CD4-positive, alpha-beta T cell (primary cell): ENCODE measurements around the gene SNX33. TPM values are rescaled to one million over a fixed set of nuclear protein-coding genes. Genes with fewer than 3 reads are reported as not detected.
"Not testable (repeated sequence)": the region's sequence is repeated elsewhere in the genome, so short reads cannot be mapped to it uniquely, and the experiment has no call there.

ENCODE experiments used
- ATAC-seq: fragments of 200-7000 bp; cut with Tn5 transposase; one replicate; pipeline ENCODE4 v1.10.0; 2022; ENCODE audit warnings: mild to moderate bottlenecking; ENCODE audit not compliant: poor library complexity
- CTCF ChIA-PET: fragments of 350-600 bp; sonication (Branson Sonifier 250); formaldehyde crosslinking; loops from one replicate; lab custom pipeline; 2021; ENCODE audit warnings: antibody characterized with exemption, inconsistent platforms; lab: Charles Lee
- POLR2A ChIA-PET: fragments of 350-600 bp; sonication (Branson Sonifier 250); formaldehyde crosslinking; loops from one replicate; lab custom pipeline; 2021; ENCODE audit warnings: antibody characterized with exemption, inconsistent platforms; lab: Charles Lee
- DNase-seq, 14 experiments: peaks; one replicate each; pipeline ENCODE4 v3.0.0-alpha.2; 2013 to 2020; ENCODE audit warnings: mixed read lengths in 2 of 14
- H3K27ac ChIP-seq, 2 donors: one replicate each; pipeline versions ENCODE4 v1.5.1 to v1.7.0; 2013; ENCODE audit warnings: low read length in 2 of 2, low read depth in 1 of 2, mild to moderate bottlenecking in 1 of 2
- H3K27me3 ChIP-seq, 2 experiments: 1 replicate in 1 of 2; 2 replicates in 1 of 2; pipeline versions ENCODE4 v1.6.1 to v1.7.0; 2013; ENCODE audit warnings: low read length in 2 of 2, control low read depth in 1 of 2, mild to moderate bottlenecking in 1 of 2, moderate library complexity in 1 of 2; ENCODE audit not compliant: insufficient read depth in 2 of 2, control insufficient read depth in 1 of 2
- H3K36me3 ChIP-seq: one replicate; pipeline ENCODE4 v1.6.1; 2013; ENCODE audit warnings: low read length, control low read depth; ENCODE audit not compliant: insufficient read depth
- H3K4me1 ChIP-seq: one replicate; pipeline ENCODE4 v1.6.1; 2013; ENCODE audit warnings: low read length, control low read depth; ENCODE audit not compliant: insufficient read depth
- H3K4me3 ChIP-seq: one replicate; pipeline ENCODE4 v1.5.1; 2013; ENCODE audit warnings: mild to moderate bottlenecking, low read length, moderate library complexity
- H3K9me3 ChIP-seq, 2 experiments: 1 replicate in 1 of 2; 2 replicates in 1 of 2; pipeline versions ENCODE4 v1.6.1 to v1.7.0; 2013; ENCODE audit warnings: low read length in 2 of 2, mild to moderate bottlenecking in 2 of 2, control low read depth in 1 of 2, moderate library complexity in 1 of 2; ENCODE audit not compliant: control insufficient read depth in 1 of 2, insufficient read depth in 1 of 2
- H3K27ac Mint-ChIP-seq: one replicate; pipeline ENCODE4 v1.8.0; 2020; ENCODE audit warnings: mixed read lengths
- H3K27me3 Mint-ChIP-seq: one replicate; pipeline ENCODE4 v1.8.0; 2021; ENCODE audit warnings: mixed read lengths
- H3K36me3 Mint-ChIP-seq: one replicate; pipeline ENCODE4 v1.8.0; 2021; ENCODE audit warnings: low read depth, mixed read lengths
- H3K4me1 Mint-ChIP-seq: one replicate; pipeline ENCODE4 v1.8.0; 2021; ENCODE audit warnings: low read depth, mixed read lengths
- H3K4me3 Mint-ChIP-seq: one replicate; pipeline ENCODE4 v1.8.0; 2020; ENCODE audit warnings: mild to moderate bottlenecking, mixed read lengths
- H3K9me3 Mint-ChIP-seq: one replicate; pipeline ENCODE4 v1.8.0; 2020; ENCODE audit warnings: mixed read lengths
- intact Hi-C, 2 experiments: fragments of 100-400 bp; cut with DNase I in 1 of 2; cut with micrococcal nuclease in 1 of 2; formaldehyde crosslinking; loops; one replicate each; pipeline versions ENCODE4 v1.15.1 to v1.9.0; 2023 to 2025; cut with DNase I, micrococcal nuclease
- total RNA-seq, 174 experiments: library from RNA in 2 of 174; stranded (reverse) in 2 of 174; gene quantifications; one replicate each; pipeline ENCODE4 v1.2.3 and lab custom pipeline; 2021 to 2026
- TF ChIP-seq, protein P1 (sequence below): fragments of 200-600 bp; IDR thresholded peaks from one replicate; pipeline ENCODE4 v1.8.0; 2022; ENCODE audit warnings: antibody characterized with exemption, mild to moderate bottlenecking

SNX33 gene
- total RNA-seq, 2 experiments from 2014 or later: 0.59 to 0.82 TPM

DNA sequence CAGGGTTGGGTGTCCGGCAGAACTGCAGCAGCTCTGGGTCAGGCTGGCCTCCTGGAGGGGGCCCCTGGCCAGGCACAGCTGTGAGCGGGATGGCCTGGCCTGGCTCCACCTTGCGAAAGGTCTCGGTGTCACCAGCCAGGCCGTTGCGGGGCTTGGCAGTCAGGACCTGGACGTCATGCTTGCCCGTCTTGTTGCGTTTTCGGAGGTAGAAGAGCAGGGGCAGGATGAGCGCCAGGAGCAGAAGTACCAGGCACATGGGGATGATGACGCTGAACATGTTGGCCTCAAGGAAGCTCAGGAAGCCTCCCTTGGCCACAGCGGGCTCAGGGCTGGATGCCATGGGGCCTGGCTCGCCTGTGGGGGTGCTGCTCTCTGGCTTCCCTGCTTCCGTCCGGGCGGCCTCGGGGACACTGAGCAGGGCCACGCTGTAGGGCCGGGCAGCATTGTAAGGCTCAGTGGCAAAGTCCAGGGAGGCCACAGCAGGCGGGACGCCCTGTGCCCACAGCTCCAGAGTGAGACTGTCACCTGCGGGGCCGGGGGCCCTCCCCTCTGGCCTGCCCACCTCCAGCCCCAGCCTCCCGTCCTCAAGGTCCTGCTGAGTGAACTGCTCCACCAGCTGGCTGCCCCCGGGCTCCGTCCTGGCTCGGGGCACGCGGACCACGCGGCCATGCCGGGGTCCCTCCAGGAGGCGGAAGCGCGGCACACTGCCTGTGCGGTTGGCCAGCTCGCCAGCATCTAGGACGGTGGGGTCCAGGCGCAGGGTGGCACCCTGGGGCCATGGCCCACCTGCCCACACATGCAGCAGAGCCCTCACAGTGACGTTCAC, 28.1 kb downstream of the SNX33 start:
- no peaks in the 10 kb centered on the region for H3K9me3 ChIP-seq
- POLR2A ChIA-PET: no interaction called here
- Mint-ChIP-seq H3K27me3 (no peaks in the 10 kb centered on the region), H3K4me3 (no peak overlapping the region), H3K36me3 (no peaks in the 10 kb centered on the region), H3K27ac (no peak overlapping the region), H3K9me3 (no peaks in the 10 kb centered on the region), H3K4me1 (no peaks in the 10 kb centered on the region)
- CTCF ChIA-PET: no interaction called here
- ATAC-seq: no peak
- intact Hi-C loops: no loop called here
- no peak overlapping the region for H3K4me3 ChIP-seq
- H3K27me3 ChIP-seq: no peaks in the 10 kb centered on the region
- H3K27ac ChIP-seq: no peak overlapping the region
- DNase-seq: no peak
- H3K36me3 ChIP-seq: no peaks in the 10 kb centered on the region
- TF ChIP-seq, protein P1, sequence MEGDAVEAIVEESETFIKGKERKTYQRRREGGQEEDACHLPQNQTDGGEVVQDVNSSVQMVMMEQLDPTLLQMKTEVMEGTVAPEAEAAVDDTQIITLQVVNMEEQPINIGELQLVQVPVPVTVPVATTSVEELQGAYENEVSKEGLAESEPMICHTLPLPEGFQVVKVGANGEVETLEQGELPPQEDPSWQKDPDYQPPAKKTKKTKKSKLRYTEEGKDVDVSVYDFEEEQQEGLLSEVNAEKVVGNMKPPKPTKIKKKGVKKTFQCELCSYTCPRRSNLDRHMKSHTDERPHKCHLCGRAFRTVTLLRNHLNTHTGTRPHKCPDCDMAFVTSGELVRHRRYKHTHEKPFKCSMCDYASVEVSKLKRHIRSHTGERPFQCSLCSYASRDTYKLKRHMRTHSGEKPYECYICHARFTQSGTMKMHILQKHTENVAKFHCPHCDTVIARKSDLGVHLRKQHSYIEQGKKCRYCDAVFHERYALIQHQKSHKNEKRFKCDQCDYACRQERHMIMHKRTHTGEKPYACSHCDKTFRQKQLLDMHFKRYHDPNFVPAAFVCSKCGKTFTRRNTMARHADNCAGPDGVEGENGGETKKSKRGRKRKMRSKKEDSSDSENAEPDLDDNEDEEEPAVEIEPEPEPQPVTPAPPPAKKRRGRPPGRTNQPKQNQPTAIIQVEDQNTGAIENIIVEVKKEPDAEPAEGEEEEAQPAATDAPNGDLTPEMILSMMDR: no peak
- H3K4me1 ChIP-seq: no peaks in the 10 kb centered on the region

DNA sequence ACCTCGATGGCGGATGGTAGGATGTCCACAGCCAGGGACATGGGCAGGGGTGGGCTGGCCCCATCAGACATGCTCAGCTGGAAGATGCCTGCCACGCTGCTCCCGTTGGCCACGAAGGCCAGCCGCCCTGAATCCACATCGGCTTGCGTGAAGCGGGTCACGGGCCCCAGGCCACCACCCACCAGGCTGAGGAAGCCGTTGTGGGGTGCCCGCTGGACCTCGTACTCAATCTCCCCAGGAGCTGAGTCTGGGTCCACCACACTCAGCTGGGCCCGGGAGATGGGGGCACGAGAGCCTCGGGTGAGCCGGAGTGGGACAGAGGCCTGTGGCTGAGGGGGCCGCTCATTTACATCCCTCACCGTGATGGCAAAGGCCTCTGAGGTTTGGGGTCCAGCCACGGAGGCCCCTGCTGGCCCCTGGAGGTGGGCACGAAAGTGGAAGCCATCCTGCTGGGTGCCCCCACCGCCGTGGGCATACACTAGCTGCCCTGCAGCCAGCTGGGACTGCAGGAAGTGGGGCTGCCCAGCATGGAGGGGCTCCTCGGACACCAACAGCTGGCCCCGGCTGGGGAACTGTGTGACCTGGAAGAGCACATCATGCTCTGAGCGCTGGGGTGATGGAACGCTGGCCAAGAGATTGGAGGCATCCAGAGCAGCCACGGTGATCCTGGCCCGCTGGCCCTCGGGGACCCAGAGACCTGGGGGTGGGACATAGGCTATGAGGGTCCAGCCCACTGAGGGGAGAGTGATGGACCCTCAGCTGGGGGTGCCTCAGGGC, 29.2 kb downstream of the SNX33 start:
- Histone ChIP-seq H3K4me3 (no peak overlapping the region), H3K9me3 (no peaks in the 10 kb centered on the region), H3K36me3 (no peaks in the 10 kb centered on the region), H3K4me1 (no peaks in the 10 kb centered on the region), H3K27me3 (no peaks in the 10 kb centered on the region), H3K27ac (no peak overlapping the region)
- TF ChIP-seq, protein P1: no peak
- ATAC-seq: no peak
- POLR2A ChIA-PET: no interaction called here
- Mint-ChIP-seq H3K9me3 (no peaks in the 10 kb centered on the region), H3K27ac (no peak overlapping the region), H3K27me3 (no peaks in the 10 kb centered on the region), H3K36me3 (no peaks in the 10 kb centered on the region), H3K4me3 (no peak overlapping the region), H3K4me1 (no peaks in the 10 kb centered on the region)
- intact Hi-C loops: no loop called here
- CTCF ChIA-PET: no interaction called here
- DNase-seq: no peak

DNA sequence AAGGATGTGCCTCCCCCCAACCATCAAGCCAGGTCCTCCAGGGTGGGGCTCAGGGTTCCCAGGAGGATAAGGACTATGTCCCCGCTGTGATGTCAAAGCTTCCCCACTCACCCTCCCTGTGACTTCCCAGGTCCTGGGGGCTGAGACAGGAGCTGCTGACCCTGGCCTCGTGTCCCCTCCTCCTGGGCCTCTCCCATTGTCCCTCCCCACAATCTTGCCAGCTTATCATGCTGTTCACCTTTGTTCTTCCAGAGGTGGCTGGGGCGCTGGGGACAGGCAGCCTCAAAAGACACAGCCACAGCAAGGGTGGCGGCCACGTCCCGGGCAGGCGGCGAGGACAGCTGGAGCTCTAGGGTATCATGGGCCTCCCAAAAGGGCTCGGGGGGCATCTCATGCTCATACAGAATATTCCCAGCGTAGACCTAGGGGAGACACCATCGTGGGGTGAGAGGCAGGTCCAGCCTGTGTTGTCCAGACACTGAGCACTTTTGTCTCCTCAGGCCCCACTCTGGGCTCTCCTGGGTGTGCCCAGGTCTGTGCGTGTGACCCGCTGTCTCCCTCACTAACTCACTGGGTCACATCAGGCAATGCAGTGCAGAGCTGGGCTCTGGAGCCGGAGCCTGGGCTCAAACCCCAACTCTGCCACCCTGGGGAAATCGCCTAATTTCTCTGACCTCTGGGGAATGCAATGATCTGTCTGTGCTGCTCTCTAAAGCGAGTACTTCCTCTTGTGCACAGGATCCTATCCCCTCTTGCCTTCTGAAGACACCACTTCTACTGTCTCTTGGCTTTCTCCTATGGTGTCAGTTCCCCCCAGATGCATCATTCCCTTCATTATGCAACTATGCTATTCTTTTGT, 30.0 kb downstream of the SNX33 start:
- ChIA-PET POLR2A (no interaction called here), CTCF (no interaction called here)
- intact Hi-C loops: no loop called here
- no peaks in the 10 kb centered on the region for H3K36me3 ChIP-seq
- H3K9me3 ChIP-seq: no peaks in the 10 kb centered on the region
- Mint-ChIP-seq H3K4me3 (no peak overlapping the region), H3K4me1 (no peaks in the 10 kb centered on the region), H3K27me3 (no peaks in the 10 kb centered on the region), H3K9me3 (no peaks in the 10 kb centered on the region), H3K27ac (no peak overlapping the region), H3K36me3 (no peaks in the 10 kb centered on the region)
- no peaks in the 10 kb centered on the region for H3K4me1 ChIP-seq
- no peak for DNase-seq
- TF ChIP-seq, protein P1: no peak
- no peak overlapping the region for H3K27ac ChIP-seq
- no peak overlapping the region for H3K4me3 ChIP-seq
- no peaks in the 10 kb centered on the region for H3K27me3 ChIP-seq
- no peak for ATAC-seq

DNA sequence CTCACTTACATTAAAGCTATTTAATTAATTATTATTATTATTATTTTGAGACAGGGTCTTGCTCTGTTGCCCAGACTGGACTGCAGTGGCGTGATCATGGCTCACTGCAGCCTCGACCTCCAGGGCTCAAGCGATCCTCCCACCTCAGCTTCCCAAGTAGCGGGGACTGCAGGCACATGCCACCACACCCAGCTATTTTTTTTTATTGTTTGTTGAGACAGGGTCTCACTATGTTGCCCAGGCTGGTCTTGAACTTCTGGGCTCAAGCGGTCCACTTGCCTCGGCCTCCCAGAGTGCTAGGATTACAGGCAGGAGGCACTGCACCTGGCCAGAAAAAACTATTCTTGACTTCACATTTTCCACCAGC, 30.6 kb downstream of the SNX33 start:
- H3K4me3 ChIP-seq, H3K36me3 Mint-ChIP-seq, H3K27ac Mint-ChIP-seq: not testable (repeated sequence)

More for the DNA sequence above, 30.6 kb downstream of the SNX33 start:
- POLR2A ChIA-PET, H3K4me3 Mint-ChIP-seq, H3K27ac ChIP-seq, H3K9me3 Mint-ChIP-seq, DNase-seq, H3K36me3 ChIP-seq, ATAC-seq, CTCF ChIA-PET, H3K27me3 Mint-ChIP-seq, H3K4me1 ChIP-seq, H3K4me1 Mint-ChIP-seq, H3K9me3 ChIP-seq, H3K27me3 ChIP-seq, intact Hi-C loops: not testable (repeated sequence)
